LNCAP (cell line): ENCODE results near the gene WDR33.

Source experiments
- CTCF ChIP-seq: fragments of 450-650 bp; IDR thresholded peaks from 2 replicates; pipeline ENCODE4 v1.5.1; 2017; ENCODE audit warnings: mild to moderate bottlenecking

WDR33 gene

GRCh38 chr2:127733113-127733815, 77.7 kb downstream of the WDR33 start:
- no peak for TF ChIP-seq CTCF

GRCh38 chr2:127726158-127726880, 84.7 kb downstream of the WDR33 start:
- no peak for TF ChIP-seq CTCF

- no peak for TF ChIP-seq CTCF
Measured at GRCh38 chr2:127722807-127723206, 88.2 kb downstream of the WDR33 start.

- TF ChIP-seq CTCF, result no peak
Measured at GRCh38 chr2:127721978-127722355, 89.0 kb downstream of the WDR33 start.

- TF ChIP-seq CTCF, result no peak
Measured at GRCh38 chr2:127721311-127721977, 89.5 kb downstream of the WDR33 start.

- no peak for TF ChIP-seq CTCF
Measured at GRCh38 chr2:127719301-127720218, 91.4 kb downstream of the WDR33 start.

GRCh38 chr2:127718271-127718670, 92.7 kb downstream of the WDR33 start:
- no peak for TF ChIP-seq CTCF
